HG03045 (cell line): ENCODE measurements around the gene PDIA4.
"Not testable (repeated sequence)": the region's sequence is repeated elsewhere in the genome, so short reads cannot be mapped to it uniquely, and the experiment has no call there.

Experiments used
- ATAC-seq: cut with Tn5 transposase; IDR thresholded peaks from one replicate; pipeline ENCODE4 v1.9.1; 2021; ENCODE audit warnings: mild to moderate bottlenecking, moderate library complexity; ENCODE audit not compliant: unreplicated experiment

PDIA4 gene

GRCh38 chr7:149038641-149039040 is 10.3 kb upstream of the PDIA4 start:
- not testable (repeated sequence) for ATAC-seq

- no peak for ATAC-seq
Observed at GRCh38 chr7:149036676-149037075, 8.4 kb upstream of the PDIA4 start.

- ATAC-seq, result no peak
Observed at GRCh38 chr7:149031353-149031910, 3.1 kb upstream of the PDIA4 start.

- ATAC-seq, result not testable (repeated sequence)
Observed at GRCh38 chr7:149030439-149030838, 2.1 kb upstream of the PDIA4 start.

- no peak for ATAC-seq
Observed at GRCh38 chr7:149027611-149028345, 527 bp downstream of the PDIA4 start.

GRCh38 chr7:149027055-149027454 is 1.2 kb downstream of the PDIA4 start:
- no peak for ATAC-seq

GRCh38 chr7:149023662-149024061 is 4.6 kb downstream of the PDIA4 start:
- ATAC-seq, result no peak

GRCh38 chr7:149022756-149023360 is 5.4 kb downstream of the PDIA4 start:
- no peak for ATAC-seq

GRCh38 chr7:149021725-149022062 is 6.6 kb downstream of the PDIA4 start:
- no peak for ATAC-seq

- ATAC-seq, result no peak
Observed at GRCh38 chr7:149020483-149020882, 7.8 kb downstream of the PDIA4 start.

GRCh38 chr7:149016876-149017275 is 11.4 kb downstream of the PDIA4 start:
- ATAC-seq, result no peak

- no peak for ATAC-seq
Observed at GRCh38 chr7:149014309-149014708, 14.0 kb downstream of the PDIA4 start.

- no peak for ATAC-seq
Observed at GRCh38 chr7:149013876-149014275, 14.4 kb downstream of the PDIA4 start.

GRCh38 chr7:149012730-149013129 is 15.6 kb downstream of the PDIA4 start:
- ATAC-seq, result not testable (repeated sequence)

GRCh38 chr7:149011491-149011890 is 16.8 kb downstream of the PDIA4 start:
- ATAC-seq, result no peak

GRCh38 chr7:149010451-149010850 is 17.9 kb downstream of the PDIA4 start:
- ATAC-seq, result no peak

- no peak for ATAC-seq
Observed at GRCh38 chr7:149009527-149009926, 18.8 kb downstream of the PDIA4 start.

GRCh38 chr7:149007611-149008010 is 20.7 kb downstream of the PDIA4 start:
- no peak for ATAC-seq

GRCh38 chr7:149007146-149007545 is 21.2 kb downstream of the PDIA4 start:
- no peak for ATAC-seq

- no peak for ATAC-seq
Observed at GRCh38 chr7:149006345-149006725, 22.0 kb downstream of the PDIA4 start.

- ATAC-seq, result peak; percentile 52
Observed at GRCh38 chr7:149005427-149006344, 22.6 kb downstream of the PDIA4 start.
